Type B pancreatic cell (in vitro differentiated cells): ENCODE measurements around the gene APOBEC3F. TPM values are rescaled to one million over a fixed set of nuclear protein-coding genes. Genes with fewer than 3 reads are reported as not detected.

Source experiments
- DNase-seq: peaks from one replicate; pipeline ENCODE4 v3.0.0; 2021; ENCODE audit warnings: mixed read lengths; ENCODE audit not compliant: unreplicated experiment; ENCODE audit errors: extremely low spot score
- H3K27ac Mint-ChIP-seq: 2 replicates; pipeline ENCODE4 v1.8.0; 2021; ENCODE audit warnings: mild to moderate bottlenecking, mixed read lengths
- H3K27me3 Mint-ChIP-seq: 2 replicates; pipeline ENCODE4 v1.8.0; 2021; ENCODE audit warnings: mixed read lengths
- H3K36me3 Mint-ChIP-seq: 2 replicates; pipeline ENCODE4 v1.8.0; 2021; ENCODE audit warnings: mixed read lengths
- H3K4me1 Mint-ChIP-seq: one replicate; pipeline ENCODE4 v1.8.0; 2021; ENCODE audit warnings: mixed read lengths; ENCODE audit not compliant: unreplicated experiment
- H3K4me3 Mint-ChIP-seq: 2 replicates; pipeline ENCODE4 v1.8.0; 2021; ENCODE audit warnings: mild to moderate bottlenecking, mixed read lengths
- H3K9me3 Mint-ChIP-seq: 2 replicates; pipeline ENCODE4 v1.8.0; 2021; ENCODE audit warnings: mixed read lengths
- total RNA-seq: library from RNA; stranded (reverse); gene quantifications from 2 replicates; pipeline ENCODE4 v1.2.1, GENCODE V29; 2021; ENCODE audit warnings: low replicate concordance
- TF ChIP-seq, protein P1 (sequence below): fragments of 200-600 bp; sonication (generic); conservative IDR thresholded peaks from 2 replicates; pipeline ENCODE4 v1.5.0; 2021; ENCODE audit warnings: antibody characterized with exemption, mild to moderate bottlenecking

Gene APOBEC3F
- total RNA-seq, 1 donor from 2014 or later: 14.9 TPM

DNA sequence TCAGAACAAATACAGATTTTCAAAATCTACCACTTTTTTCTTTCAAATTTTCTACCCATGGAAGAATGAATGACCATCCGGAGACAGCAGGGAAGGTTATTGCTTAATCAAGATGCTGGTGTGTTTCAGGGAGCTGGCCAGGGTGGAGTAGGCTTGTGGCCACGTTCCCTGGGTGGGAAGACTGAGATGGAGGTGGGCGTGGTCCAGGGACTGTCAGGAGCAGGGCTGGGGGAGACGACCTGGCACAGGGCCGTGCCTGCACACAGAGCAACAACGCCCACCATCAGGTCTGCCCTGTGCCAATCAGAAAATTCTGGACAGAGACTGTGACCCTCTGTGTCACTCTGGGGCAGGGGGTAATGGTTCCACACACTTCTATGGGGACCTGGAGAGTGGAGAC lies 49.3 kb downstream of the APOBEC3F start:
- no peak for DNase-seq
- TF ChIP-seq, protein P1, sequence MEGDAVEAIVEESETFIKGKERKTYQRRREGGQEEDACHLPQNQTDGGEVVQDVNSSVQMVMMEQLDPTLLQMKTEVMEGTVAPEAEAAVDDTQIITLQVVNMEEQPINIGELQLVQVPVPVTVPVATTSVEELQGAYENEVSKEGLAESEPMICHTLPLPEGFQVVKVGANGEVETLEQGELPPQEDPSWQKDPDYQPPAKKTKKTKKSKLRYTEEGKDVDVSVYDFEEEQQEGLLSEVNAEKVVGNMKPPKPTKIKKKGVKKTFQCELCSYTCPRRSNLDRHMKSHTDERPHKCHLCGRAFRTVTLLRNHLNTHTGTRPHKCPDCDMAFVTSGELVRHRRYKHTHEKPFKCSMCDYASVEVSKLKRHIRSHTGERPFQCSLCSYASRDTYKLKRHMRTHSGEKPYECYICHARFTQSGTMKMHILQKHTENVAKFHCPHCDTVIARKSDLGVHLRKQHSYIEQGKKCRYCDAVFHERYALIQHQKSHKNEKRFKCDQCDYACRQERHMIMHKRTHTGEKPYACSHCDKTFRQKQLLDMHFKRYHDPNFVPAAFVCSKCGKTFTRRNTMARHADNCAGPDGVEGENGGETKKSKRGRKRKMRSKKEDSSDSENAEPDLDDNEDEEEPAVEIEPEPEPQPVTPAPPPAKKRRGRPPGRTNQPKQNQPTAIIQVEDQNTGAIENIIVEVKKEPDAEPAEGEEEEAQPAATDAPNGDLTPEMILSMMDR: no peak
- Mint-ChIP-seq H3K36me3 (no peaks in the 10 kb centered on the region), H3K4me3 (no peak overlapping the region), H3K27me3 (no peaks in the 10 kb centered on the region), H3K9me3 (no peaks in the 10 kb centered on the region), H3K4me1 (peaks cover 13% of the 10 kb centered on the region), H3K27ac (no peak overlapping the region)

DNA sequence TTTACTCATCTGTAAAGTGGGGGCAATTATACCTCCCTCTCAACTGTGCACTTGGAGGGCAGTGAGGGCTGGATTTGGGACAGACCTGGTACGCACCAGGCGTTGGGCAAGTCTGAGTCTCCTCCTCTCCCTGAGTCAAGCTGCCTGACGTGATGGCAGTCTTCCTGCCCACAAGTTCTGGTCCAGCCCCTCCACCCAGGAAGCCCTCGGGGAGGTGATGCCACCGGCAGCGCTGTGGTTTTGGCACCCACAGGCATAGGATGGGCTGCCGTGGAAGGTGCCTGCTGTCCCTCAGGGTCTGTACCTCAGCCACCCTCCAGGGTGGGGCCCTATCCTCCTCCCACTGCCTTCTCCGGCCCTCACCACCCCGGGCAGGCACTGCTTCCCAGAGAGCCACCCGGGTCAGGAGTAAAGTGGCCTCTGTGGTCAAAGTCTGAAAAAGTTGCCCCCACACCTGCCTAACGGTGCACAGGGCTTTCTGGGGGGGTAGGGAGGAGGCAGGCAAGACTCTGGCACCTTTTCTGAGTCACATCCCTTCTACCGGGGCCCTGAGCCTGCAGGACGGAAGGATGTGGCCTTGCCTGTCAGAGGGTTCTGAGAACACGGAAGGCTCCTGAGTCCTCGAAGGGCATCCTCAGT lies 49.9 kb downstream of the APOBEC3F start:
- no peaks in the 10 kb centered on the region for H3K36me3 Mint-ChIP-seq
- H3K4me3 Mint-ChIP-seq: no peak overlapping the region
- TF ChIP-seq, protein P1: no peak
- no peak overlapping the region for H3K27ac Mint-ChIP-seq
- DNase-seq: no peak
- H3K27me3 Mint-ChIP-seq: no peaks in the 10 kb centered on the region
- H3K4me1 Mint-ChIP-seq: peaks cover 16% of the 10 kb centered on the region
- H3K9me3 Mint-ChIP-seq: no peaks in the 10 kb centered on the region

GRCh38 chr22:39091126-39092081 lies 50.7 kb downstream of the APOBEC3F start:
- TF ChIP-seq, protein P1: no peak
- Mint-ChIP-seq H3K27ac (no peak overlapping the region), H3K9me3 (no peaks in the 10 kb centered on the region), H3K27me3 (no peaks in the 10 kb centered on the region), H3K4me3 (no peak overlapping the region), H3K4me1 (peaks cover 16% of the 10 kb centered on the region), H3K36me3 (no peaks in the 10 kb centered on the region)
- DNase-seq: no peak

GRCh38 chr22:39092111-39092862 lies 51.6 kb downstream of the APOBEC3F start:
- no peaks in the 10 kb centered on the region for H3K36me3 Mint-ChIP-seq
- H3K4me1 Mint-ChIP-seq: peaks cover 16% of the 10 kb centered on the region
- H3K4me3 Mint-ChIP-seq: no peak overlapping the region

More at GRCh38 chr22:39092111-39092862, 51.6 kb downstream of the APOBEC3F start:
- Mint-ChIP-seq H3K9me3 (no peaks in the 10 kb centered on the region), H3K27ac (no peak overlapping the region), H3K27me3 (no peaks in the 10 kb centered on the region)
- TF ChIP-seq, protein P1: no peak
- DNase-seq: no peak
